GM19043 (cell line): ENCODE data around the gene MPV17L2.
A peak's percentile ranks its signal among the peaks of the same experiment; 100 is the strongest.

ENCODE experiments used
- ATAC-seq: cut with Tn5 transposase; IDR thresholded peaks from one replicate; pipeline ENCODE4 v1.9.1; 2021; ENCODE audit warnings: low read depth; ENCODE audit not compliant: unreplicated experiment

Gene MPV17L2

GRCh38 chr19:18211683-18212082 lies 18.7 kb downstream of the MPV17L2 start:
- ATAC-seq: no peak

GRCh38 chr19:18214779-18215433 lies 21.9 kb downstream of the MPV17L2 start:
- no peak for ATAC-seq

- no peak for ATAC-seq
Observed at GRCh38 chr19:18216789-18217188, 23.8 kb downstream of the MPV17L2 start.

- ATAC-seq: no peak
Observed at GRCh38 chr19:18218159-18218558, 25.1 kb downstream of the MPV17L2 start.

- ATAC-seq: no peak
Observed at GRCh38 chr19:18218600-18218999, 25.6 kb downstream of the MPV17L2 start.

GRCh38 chr19:18219911-18220631 lies 27.1 kb downstream of the MPV17L2 start:
- ATAC-seq: no peak

DNA sequence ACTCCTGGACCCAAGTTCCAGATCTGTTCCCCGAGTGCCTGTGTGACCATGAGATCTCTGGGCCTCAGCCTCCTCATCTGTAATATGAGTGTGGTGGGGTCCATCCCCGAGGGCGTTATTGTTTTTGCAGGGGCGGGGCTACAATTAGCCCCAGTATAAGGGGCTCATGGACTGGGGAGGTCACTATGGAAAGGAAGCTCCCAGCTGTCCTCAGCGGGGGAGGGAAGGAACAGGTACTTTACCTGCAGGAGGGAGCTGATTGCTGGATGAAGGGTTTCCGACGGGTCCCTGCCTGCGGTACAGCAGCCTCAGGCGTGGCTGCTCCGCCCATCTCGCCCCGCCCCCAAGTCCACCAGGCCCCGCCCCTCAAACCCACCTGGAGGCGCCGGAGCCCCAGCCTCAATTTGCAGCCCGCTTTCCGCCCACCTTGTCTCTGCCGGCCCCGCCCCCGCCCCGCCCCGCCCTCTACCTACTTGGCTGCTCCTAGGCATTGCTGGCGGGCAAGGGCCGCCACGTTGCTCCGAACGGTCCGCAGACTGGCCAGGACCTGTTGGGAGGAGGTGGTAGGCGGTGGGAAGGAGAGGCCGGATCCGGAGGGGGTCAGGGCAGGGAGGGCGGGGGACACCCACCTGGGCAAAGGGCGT lies 27.7 kb downstream of the MPV17L2 start:
- ATAC-seq: no peak

GRCh38 chr19:18221815-18222725 lies 29.1 kb downstream of the MPV17L2 start:
- no peak for ATAC-seq

DNA sequence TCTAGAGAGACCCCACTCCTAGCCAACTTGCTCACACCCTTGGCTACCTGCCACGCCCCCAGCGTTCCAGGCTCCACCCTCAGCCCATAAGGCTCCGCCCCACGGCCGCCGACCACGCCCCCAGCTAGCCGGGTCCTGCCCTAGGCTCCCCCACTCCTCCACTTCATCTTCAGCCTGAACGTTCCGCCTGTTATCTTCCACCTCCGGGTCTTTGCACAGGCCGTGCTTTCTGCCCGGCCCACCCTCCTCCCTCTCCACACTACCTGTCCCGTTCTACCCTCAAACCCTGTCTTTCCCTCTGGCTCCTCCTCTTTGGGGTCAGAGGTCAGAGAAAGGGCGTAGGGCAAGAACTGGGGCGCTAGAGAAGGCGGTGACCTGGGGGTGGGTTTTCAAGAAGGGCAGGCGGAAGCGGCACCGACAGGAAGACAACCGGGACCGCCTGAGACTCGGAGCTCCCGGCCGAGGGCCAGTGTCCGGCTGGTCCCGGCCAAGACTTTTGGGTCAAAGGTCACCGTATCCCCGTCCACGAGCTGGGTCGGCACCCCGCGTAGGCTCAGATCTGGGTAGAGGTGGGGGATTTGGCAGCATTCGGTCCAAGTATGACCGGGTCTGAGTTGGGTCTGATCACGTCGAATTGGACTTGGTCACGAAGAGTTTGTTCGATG lies 31.0 kb downstream of the MPV17L2 start:
- no peak for ATAC-seq

DNA sequence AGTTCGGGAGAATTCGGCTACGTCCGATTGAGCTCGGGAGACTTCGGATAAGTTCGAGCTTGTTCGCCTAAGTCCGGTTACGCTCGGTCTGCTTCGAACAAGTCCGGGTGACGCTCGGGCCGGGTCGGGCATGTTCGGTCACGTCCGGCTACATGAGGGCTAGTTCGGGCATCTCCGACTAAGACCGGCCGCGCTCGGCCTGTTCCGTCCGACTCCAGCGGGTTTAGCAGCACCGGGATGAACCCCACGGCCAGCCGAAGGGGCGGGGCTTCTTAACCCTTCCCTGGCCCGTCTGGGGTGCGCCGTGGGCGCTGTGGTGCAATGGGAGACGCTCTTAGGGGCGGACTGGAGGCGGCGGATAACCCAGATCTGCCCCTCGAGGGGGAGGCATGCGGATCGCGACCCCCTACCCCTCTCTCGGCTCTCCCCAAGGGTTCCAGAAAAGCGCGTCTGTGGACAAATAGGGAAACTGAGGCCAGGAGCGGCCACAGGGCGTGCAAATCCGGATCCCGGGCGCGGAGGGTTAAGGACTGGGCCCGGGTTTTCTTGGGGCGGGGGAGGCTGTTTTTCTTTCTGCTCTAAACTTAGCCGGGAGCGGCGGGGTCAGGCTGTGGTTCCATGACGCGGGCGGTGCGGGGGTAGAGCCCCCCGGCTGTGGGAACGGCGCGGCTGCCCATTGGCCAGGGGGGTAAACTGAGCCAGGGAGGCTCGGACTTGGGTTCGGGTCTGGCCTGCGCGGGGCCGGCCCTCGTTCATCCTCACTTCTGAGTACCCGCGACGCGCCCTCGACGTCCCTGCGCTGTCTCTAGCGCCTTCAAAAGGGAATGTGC lies 31.7 kb downstream of the MPV17L2 start:
- ATAC-seq: peak; percentile 91

DNA sequence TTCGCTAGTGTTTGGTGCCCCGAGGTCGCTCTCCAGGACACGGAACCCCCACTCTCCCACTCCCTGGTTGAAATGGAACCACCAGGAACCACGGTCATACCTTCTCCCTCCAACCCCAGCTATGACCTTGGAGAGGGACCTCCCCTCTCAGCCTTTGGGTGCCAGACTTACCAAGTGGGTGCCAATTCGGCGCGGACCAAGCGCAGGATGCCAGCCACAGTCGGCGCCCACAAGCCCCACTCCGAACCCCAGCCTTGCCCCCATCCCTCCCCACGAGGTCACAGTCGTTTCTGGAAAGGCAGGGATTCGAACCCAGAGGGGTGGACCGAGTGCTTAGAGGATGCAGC lies 32.3 kb downstream of the MPV17L2 start:
- ATAC-seq: no peak

DNA sequence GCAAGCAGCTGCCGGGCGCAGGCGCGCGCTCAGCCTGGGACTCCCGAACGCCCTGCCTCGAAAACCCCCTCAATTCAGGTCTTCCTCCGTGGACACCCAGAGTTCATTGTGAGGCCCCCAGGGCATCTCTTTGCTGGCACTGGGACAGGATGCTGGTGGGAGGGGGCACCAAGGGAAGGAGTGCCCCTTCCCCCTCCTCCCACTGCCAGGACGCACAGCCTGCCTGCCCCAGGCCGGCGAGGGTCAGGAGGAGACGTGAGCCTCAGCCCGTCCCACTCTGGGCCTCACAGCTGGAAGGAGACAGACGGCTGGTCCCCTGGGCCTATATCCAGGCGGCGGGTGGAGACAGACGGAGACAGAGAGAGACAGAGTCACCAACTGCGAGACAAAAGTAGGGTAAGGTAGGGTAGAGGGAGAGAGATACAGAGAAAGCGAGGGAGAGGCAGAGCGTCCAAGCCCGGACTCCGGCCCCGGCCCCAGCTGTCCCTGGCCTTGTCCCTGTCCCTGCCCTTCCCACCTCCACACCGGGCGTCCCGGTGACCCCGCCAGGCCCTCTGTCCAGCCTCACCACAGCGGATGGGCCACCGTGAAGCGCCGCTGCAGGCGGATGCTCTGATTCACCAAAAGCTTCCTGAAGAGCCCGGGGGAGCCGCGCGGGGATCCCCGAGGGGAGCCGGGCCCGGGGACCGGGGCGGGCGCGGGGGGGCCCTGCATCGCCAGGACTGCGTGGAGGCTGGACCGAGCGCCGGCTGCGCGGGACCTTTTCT lies 32.9 kb downstream of the MPV17L2 start, which contains the start of gene PDE4C:
Gene PDE4C (minus strand): TSS at position 737 of the 767 bp plus-strand sequence. CDS start 23 bp downstream, at position 714.
- ATAC-seq: no peak

- ATAC-seq: no peak
Observed at GRCh38 chr19:18226956-18227780, 34.1 kb downstream of the MPV17L2 start.

- no peak for ATAC-seq
Observed at GRCh38 chr19:18227781-18228271, 34.8 kb downstream of the MPV17L2 start.

DNA sequence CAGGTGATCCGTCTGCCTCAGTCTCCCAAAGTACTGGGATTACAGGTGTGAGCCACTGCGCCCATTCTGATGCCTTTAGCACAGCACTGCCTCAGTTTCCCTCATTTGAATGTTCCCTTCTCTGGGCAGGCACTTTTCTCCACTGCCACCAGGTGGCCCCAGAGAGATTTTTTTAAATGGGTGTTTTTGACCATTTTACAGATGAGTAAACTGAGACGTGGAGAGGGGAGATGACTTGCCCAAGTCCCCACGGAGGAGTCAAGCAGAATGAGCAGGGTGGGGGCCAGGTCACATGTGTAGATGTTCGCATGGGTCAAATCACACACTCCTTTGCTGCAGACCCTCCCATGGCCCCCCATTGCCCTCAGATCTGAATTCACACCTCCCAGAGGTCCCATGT lies 36.5 kb downstream of the MPV17L2 start:
- ATAC-seq: no peak

- no peak for ATAC-seq
Observed at GRCh38 chr19:18229915-18230314, 36.9 kb downstream of the MPV17L2 start.

DNA sequence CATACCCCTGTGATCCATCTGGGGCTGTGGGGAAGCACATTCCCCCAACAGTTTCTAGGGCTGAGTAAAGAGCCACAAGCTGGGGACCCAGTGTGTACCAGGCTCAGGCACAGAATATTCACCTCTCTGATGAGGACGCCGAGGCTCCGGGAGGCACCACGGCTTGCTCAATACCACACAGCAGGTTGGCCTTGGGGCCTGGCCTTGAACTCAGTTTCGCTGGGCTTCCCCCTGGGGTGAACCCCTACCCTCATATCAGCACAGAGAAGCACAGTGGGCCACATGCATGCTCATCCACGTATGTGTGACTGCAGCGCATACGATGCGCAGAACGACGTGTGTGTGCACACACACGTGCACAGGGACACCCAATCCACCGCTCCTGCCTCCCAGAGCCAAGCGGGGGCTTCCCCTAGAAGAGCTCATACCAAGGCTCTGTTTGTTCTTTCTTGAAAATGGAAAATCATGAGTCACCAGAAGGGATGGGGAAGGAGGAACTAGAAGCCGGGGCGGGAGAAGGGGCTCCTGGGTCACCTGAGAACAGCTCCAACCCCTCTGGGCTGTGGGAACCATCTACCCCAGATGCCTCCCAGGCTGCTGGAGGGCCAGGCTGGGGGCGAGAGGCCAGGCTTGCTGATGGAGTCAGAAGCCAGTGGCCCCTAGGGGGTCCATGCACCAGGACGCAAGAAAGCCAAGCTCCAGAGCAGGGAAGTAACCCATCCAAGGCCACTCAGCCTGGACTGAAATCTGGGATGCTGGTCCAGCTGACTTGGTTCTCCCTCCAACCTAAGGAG lies 38.1 kb downstream of the MPV17L2 start:
- no peak for ATAC-seq
